Neural crest cell (in vitro differentiated cells): ENCODE results near the gene CWC27. TPM values are rescaled to one million over a fixed set of nuclear protein-coding genes. Genes with fewer than 3 reads are reported as not detected.

Source experiments
- DNase-seq: peaks from one replicate; pipeline ENCODE4 v3.0.0; 2021; ENCODE audit warnings: low read depth, mixed read lengths, low spot score
- H3K27ac Mint-ChIP-seq: one replicate; pipeline ENCODE4 v1.8.0; 2021; ENCODE audit warnings: mild to moderate bottlenecking, mixed read lengths; ENCODE audit not compliant: unreplicated experiment
- H3K27me3 Mint-ChIP-seq: 2 replicates; pipeline ENCODE4 v1.8.0; 2021; ENCODE audit warnings: low read depth, mild to moderate bottlenecking, mixed read lengths
- H3K36me3 Mint-ChIP-seq: 2 replicates; pipeline ENCODE4 v1.8.0; 2021; ENCODE audit warnings: low read depth, mild to moderate bottlenecking, mixed read lengths
- H3K4me1 Mint-ChIP-seq: 2 replicates; pipeline ENCODE4 v1.8.0; 2021; ENCODE audit warnings: mixed read lengths
- H3K4me3 Mint-ChIP-seq: one replicate; pipeline ENCODE4 v1.8.0; 2021; ENCODE audit warnings: mild to moderate bottlenecking, mixed read lengths
- H3K9me3 Mint-ChIP-seq: 2 replicates; pipeline ENCODE4 v1.8.0; 2021; ENCODE audit warnings: mixed read lengths
- CTCF ChIP-seq: fragments of 200-600 bp; sonication (generic); conservative IDR thresholded peaks from 2 replicates; pipeline ENCODE4 v1.5.0; 2021; ENCODE audit warnings: antibody characterized with exemption, mild to moderate bottlenecking
- total RNA-seq: library from RNA; stranded (reverse); gene quantifications from 2 replicates; pipeline ENCODE4 v1.2.1, GENCODE V29; 2021

Gene CWC27
- total RNA-seq, 1 donor from 2014 or later = 29.4 TPM

DNA sequence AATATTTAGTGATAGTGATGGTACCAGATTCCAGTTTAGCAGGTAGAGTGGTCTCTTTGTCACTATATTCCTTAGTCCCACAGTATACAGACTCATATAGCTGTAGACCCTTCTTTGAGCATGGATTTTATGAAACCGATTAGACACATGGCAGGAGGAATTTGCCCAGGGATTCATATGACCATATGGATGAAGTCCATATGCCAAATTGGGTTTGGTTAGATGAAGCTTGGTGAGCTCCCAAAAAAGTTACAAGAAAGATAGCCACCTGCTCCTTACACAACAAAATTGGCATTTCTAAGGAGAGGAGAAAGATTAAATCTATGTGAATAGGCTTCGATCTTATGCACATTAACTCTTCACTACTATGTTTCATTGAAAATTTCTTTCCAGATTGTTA is 211.4 kb downstream of the CWC27 start:
- H3K36me3 Mint-ChIP-seq = peaks cover 4% of the 10 kb centered on the region
- H3K27ac Mint-ChIP-seq = no peak overlapping the region
- H3K4me3 Mint-ChIP-seq = no peak overlapping the region
- no peaks in the 10 kb centered on the region for H3K9me3 Mint-ChIP-seq
- no peaks in the 10 kb centered on the region for H3K27me3 Mint-ChIP-seq
- no peaks in the 10 kb centered on the region for H3K4me1 Mint-ChIP-seq
- TF ChIP-seq CTCF = no peak
- DNase-seq = no peak

DNA sequence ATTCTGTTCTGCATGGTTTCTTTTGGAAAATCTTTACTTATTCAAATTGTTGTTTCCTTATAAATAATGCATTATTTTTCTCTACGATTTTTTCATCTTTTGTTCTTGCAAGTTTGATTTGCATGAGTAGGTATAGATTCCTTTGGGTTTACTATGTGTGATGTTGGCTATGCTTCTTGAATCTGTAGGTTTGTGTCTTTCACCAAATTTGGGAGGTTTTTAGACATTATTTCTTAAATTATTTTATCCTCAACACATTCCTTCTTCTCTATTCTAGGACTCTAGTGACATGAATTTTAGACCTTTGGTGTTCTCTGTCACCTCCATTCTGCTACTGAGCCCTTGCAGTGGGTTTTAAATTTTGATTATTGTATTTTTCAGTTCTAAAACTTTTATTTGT is 219.0 kb downstream of the CWC27 start:
- peaks cover 30% of the 10 kb centered on the region for H3K36me3 Mint-ChIP-seq
- no peak for DNase-seq
- H3K27ac Mint-ChIP-seq = no peak overlapping the region
- peaks cover 10% of the 10 kb centered on the region for H3K9me3 Mint-ChIP-seq
- no peaks in the 10 kb centered on the region for H3K4me1 Mint-ChIP-seq
- H3K27me3 Mint-ChIP-seq = no peaks in the 10 kb centered on the region
- TF ChIP-seq CTCF = no peak
- H3K4me3 Mint-ChIP-seq = no peak overlapping the region

DNA sequence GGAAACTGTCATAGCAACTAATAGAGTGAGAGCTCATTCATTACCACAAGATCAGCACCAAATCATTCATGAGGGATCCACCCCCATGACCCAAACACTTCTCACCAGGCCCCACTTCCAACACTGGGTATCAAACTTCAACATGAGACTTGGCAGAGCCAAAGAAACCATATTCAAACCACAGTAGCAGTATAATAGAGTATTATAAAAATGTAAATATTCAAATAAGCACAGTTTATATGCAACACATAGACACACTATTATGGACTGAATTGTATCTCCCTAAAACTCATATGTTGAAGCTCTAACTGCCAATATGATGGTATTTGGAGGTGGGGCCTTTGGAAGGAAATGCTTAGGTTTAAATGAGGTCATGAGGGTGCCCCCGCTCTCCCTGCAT is 240.5 kb downstream of the CWC27 start:
- H3K9me3 Mint-ChIP-seq = peaks cover under 1% of the 10 kb centered on the region
- H3K27me3 Mint-ChIP-seq = no peaks in the 10 kb centered on the region
- peak overlapping the region; percentile 8 for H3K27ac Mint-ChIP-seq
- no peak overlapping the region for H3K4me3 Mint-ChIP-seq
- no peak for DNase-seq
- H3K4me1 Mint-ChIP-seq = peaks cover 13% of the 10 kb centered on the region
- TF ChIP-seq CTCF = no peak
- H3K36me3 Mint-ChIP-seq = peaks cover under 1% of the 10 kb centered on the region

- Mint-ChIP-seq H3K4me1 (peaks cover 23% of the 10 kb centered on the region), H3K27me3 (no peaks in the 10 kb centered on the region), H3K27ac (no peak overlapping the region), H3K9me3 (no peaks in the 10 kb centered on the region), H3K4me3 (no peak overlapping the region), H3K36me3 (no peaks in the 10 kb centered on the region)
- TF ChIP-seq CTCF = no peak
- DNase-seq = no peak
These were observed 242.1 kb downstream of the CWC27 start for GRCh38 chr5:65010841-65011240.

DNA sequence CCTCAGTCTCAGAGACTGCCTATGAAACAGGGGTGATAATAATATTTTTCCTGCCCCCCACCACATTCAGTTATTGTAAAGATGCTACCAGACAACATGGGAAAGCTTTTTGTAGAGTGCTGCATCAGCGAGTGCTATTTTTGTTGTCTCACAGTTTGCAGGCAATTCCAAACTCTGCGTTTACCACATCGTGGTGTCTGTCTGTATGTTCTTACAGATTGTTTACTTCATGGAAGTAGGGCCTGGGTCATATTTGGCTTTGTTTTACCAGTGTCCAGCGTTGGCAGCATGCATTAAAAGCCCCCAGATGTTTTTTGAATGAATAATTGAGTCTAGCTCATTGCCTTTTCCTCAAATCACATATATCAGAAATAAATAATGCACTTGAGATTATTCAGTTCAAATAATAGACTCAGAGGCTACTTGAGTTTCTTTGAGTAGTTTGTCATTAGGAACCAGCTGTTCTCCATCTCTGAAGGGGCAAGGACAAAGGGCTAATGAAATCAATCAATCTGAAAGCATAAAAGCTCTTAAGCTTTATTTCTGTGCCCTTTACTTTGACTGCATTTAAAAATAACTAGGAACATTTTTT is 243.7 kb downstream of the CWC27 start:
- TF ChIP-seq CTCF = no peak
- Mint-ChIP-seq H3K36me3 (no peaks in the 10 kb centered on the region), H3K4me3 (no peak overlapping the region), H3K27ac (no peak overlapping the region), H3K4me1 (peaks cover 26% of the 10 kb centered on the region), H3K27me3 (no peaks in the 10 kb centered on the region), H3K9me3 (no peaks in the 10 kb centered on the region)
- no peak for DNase-seq
